Fibroblast of pulmonary artery (primary cell): ENCODE results near the gene ODF4.
"Not testable (repeated sequence)": the region's sequence is repeated elsewhere in the genome, so short reads cannot be mapped to it uniquely, and the experiment has no call there.

Source experiments
- DNase-seq: peaks from one replicate; pipeline ENCODE4 v3.0.0-alpha.2; 2010; ENCODE audit warnings: low read depth
- H3K4me3 ChIP-seq: replicated peaks from 2 replicates; pipeline ENCODE4 v1.5.1; 2011; ENCODE audit warnings: low read depth, mild to moderate bottlenecking, control low read depth, low read length, moderate library complexity
- TF ChIP-seq, protein P1 (sequence below): IDR thresholded peaks from 2 replicates; pipeline ENCODE4 v1.5.1; 2011; ENCODE audit warnings: mild to moderate bottlenecking, control low read depth, low read length, inconsistent platforms; ENCODE audit errors: missing control alignments

Gene ODF4

DNA sequence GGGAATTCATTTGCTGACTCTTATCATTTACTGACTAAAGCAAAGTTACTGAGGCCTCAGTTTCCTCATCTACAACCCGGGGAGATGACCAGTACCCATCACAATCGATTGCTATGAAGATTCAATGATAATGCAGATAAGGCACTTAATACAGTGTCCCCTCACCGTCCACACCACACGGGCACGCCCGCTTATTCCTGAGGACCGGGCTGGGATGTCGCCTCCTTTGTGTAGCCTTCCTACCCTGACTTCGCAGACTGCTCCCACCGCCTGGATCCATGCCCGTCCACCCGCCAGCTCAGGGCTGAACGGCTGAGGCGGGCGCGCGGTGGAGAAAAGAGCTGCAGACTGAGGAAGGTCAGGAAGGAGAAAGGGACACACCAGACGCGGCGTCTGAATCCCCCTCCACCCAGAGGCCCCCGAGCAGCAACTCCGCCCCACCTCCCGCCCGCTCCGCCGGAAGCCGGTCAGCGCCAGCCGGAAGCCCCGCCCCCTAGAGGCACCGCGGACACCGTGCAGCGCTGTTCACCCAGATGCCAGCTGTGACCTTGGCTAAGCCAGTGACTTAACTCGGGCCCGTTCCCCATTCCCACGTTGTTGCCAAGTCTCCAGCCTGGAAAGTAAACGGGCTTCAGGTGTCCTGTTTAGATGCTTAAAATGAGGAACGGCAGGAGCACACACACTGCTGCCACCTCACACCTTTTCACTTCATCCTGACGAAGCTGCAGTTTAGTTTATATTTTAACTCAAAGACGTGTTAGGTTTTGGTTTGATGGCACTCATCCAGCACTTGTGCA is 36.8 kb downstream of the ODF4 start, which contains the start of gene KRABD2:
TSS of gene KRABD2 (minus strand) at position 434 of the 797 bp plus-strand sequence.
- peak; percentile 79 for DNase-seq
- TF ChIP-seq, protein P1, sequence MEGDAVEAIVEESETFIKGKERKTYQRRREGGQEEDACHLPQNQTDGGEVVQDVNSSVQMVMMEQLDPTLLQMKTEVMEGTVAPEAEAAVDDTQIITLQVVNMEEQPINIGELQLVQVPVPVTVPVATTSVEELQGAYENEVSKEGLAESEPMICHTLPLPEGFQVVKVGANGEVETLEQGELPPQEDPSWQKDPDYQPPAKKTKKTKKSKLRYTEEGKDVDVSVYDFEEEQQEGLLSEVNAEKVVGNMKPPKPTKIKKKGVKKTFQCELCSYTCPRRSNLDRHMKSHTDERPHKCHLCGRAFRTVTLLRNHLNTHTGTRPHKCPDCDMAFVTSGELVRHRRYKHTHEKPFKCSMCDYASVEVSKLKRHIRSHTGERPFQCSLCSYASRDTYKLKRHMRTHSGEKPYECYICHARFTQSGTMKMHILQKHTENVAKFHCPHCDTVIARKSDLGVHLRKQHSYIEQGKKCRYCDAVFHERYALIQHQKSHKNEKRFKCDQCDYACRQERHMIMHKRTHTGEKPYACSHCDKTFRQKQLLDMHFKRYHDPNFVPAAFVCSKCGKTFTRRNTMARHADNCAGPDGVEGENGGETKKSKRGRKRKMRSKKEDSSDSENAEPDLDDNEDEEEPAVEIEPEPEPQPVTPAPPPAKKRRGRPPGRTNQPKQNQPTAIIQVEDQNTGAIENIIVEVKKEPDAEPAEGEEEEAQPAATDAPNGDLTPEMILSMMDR: peak; percentile 47
- peak within 1 kb of the TSS; percentile 71 for H3K4me3 ChIP-seq

- H3K4me3 ChIP-seq: no peak overlapping the region
- no peak for DNase-seq
- TF ChIP-seq, protein P1: no peak
These were observed 37.8 kb downstream of the ODF4 start for GRCh38 chr17:8377422-8377821.

GRCh38 chr17:8378117-8378516 is 38.5 kb downstream of the ODF4 start:
- H3K4me3 ChIP-seq: not testable (repeated sequence)

GRCh38 chr17:8380049-8380448 is 40.4 kb downstream of the ODF4 start:
- no peak for DNase-seq
- TF ChIP-seq, protein P1: no peak
- no peak overlapping the region for H3K4me3 ChIP-seq

More at GRCh38 chr17:8378117-8378516, 38.5 kb downstream of the ODF4 start:
- DNase-seq: not testable (repeated sequence)

- TF ChIP-seq, protein P1: no peak
- no peak for DNase-seq
- H3K4me3 ChIP-seq: peak overlapping the region; percentile 72
These were observed 42.6 kb downstream of the ODF4 start for GRCh38 chr17:8382052-8382879.

GRCh38 chr17:8382880-8383142 is 43.2 kb downstream of the ODF4 start:
- H3K4me3 ChIP-seq: peak overlapping the region; percentile 72
- TF ChIP-seq, protein P1: no peak
- DNase-seq: no peak

DNA sequence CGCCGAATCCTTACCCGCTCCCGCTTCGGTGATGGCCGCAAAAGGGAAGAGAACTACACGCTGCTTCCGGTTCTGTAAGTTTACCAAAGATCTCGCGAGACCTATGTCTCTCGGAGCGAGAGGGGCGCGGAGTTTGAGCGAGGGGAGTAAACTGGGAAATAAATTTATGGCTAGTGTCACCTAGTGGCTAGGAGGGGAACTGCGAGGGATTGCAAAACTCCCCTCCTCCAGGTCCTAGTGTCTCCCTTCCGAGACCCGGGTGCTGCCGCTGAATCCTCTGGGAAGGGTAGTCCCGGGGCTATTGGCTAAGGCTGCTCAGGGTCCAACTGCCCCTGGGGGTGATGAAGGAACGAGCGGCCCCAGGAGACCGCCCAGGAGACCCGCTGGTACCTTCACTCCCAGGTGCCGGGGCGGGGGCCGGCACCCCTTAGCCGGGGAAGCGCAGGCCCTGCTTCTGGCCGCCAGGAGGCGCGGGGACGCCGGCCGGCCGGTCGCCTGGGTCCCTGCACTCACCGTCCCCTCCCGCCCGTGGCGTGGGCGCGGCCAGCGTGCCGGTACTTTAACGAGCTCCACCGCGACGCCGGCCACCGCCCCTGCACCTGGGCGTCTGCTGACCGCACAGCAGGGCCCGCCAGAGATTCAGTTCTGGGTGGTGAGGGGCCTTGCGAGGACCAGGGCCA is 43.6 kb downstream of the ODF4 start, which contains the start of gene RPL26:
TSS of gene RPL26 (minus strand) at position 51 of the 680 bp plus-strand sequence. CDS start 883 bp downstream, outside the sequence.
- TF ChIP-seq, protein P1: peak; percentile 90
- DNase-seq: peak; percentile 99
- H3K4me3 ChIP-seq: peak within 1 kb of the TSS; percentile 72
